Nephron progenitor cell (in vitro differentiated cells): ENCODE data around the gene PI4K2A.

ENCODE experiments used
- DNase-seq: peaks from one replicate; pipeline ENCODE4 v3.0.0; 2021
- H3K27ac Mint-ChIP-seq: 2 replicates; pipeline ENCODE4 v1.8.0; 2021; ENCODE audit warnings: mild to moderate bottlenecking, moderate library complexity, mixed read lengths
- H3K27me3 Mint-ChIP-seq: 2 replicates; pipeline ENCODE4 v1.8.0; 2021; ENCODE audit warnings: mild to moderate bottlenecking, low read depth, mixed read lengths; ENCODE audit not compliant: poor library complexity
- H3K36me3 Mint-ChIP-seq: 2 replicates; pipeline ENCODE4 v1.8.0; 2021; ENCODE audit warnings: low read depth, mixed read lengths
- H3K4me1 Mint-ChIP-seq: 2 replicates; pipeline ENCODE4 v1.8.0; 2021; ENCODE audit warnings: mixed read lengths
- H3K4me3 Mint-ChIP-seq: 2 replicates; pipeline ENCODE4 v1.8.0; 2021; ENCODE audit warnings: mild to moderate bottlenecking, moderate library complexity, mixed read lengths
- H3K9me3 Mint-ChIP-seq: 2 replicates; pipeline ENCODE4 v1.8.0; 2021; ENCODE audit warnings: mild to moderate bottlenecking, moderate library complexity, mixed read lengths
- CTCF ChIP-seq: fragments of 200-600 bp; sonication (generic); IDR thresholded peaks from 2 replicates; pipeline ENCODE4 v1.5.0; 2021; ENCODE audit warnings: antibody characterized with exemption

The PI4K2A gene

DNA sequence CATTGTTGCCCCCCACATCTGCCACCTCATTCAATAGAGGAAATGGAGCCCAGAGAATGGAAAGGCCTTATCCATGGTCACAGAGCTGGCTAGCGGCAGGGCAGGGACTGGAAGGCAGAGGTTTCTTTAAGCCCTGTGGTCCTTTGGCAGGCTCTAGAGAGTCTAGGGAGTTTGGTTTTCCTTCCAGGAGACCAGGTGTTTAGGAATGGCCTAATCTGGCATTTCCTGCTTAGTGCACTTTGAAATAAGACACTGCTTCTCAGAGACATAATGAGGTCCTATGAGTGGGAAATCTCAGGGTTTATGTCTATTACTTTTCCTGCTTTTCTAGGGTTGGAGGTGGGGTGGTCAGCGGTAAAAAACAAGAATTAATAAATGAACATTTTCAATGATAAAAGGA is 79.1 kb downstream of the PI4K2A start:
- DNase-seq = no peak
- Mint-ChIP-seq H3K27ac (no peak overlapping the region), H3K9me3 (no peaks in the 10 kb centered on the region), H3K4me3 (peak overlapping the region; percentile 41), H3K27me3 (peaks cover 13% of the 10 kb centered on the region), H3K36me3 (peaks cover 48% of the 10 kb centered on the region), H3K4me1 (peaks cover 67% of the 10 kb centered on the region)
- TF ChIP-seq CTCF = no peak

DNA sequence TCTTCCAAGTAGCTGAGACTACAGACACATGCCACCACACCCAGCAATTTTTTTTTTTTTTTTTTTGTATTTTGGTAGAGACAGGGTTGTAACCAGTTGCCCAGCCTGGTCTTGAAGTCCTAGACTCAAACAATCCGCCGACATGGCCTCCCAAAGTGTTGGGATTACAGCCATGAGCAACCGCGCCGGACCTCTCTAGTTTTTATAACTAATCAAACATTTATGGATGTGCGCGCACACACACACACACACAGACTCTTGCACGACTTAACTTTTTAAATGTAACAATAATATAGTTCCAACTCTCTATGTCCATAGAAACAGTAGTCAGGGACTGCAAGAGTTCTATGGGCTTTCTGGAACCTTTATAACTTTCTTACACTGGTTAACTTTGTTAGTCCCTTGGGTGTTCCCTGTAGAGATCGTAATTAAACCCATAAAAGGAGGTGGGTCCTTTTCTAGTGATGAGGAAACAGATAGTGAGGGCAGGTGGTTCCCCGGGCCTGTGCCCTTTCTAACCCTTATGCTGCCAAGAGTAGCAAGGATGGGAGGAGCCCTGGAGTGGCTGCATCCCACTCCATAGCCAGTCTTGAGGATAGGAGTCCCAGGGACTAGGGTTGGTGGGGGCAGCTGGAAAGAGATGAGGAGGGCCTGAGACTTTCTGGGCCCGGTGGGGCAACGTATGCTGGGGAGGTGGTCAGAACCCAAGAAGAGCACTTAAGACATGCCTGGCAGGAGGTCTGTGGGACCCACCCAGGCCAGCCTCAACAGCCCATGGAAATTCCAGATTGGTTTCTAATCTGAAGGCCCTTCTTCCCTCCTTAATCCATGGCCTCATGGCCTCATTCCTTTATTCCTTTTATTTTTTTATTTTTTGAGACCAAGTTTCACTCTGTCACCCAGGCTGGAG is 81.7 kb downstream of the PI4K2A start:
- peaks cover 9% of the 10 kb centered on the region for H3K27me3 Mint-ChIP-seq

GRCh38 chr10:97723001-97723400 is 82.5 kb downstream of the PI4K2A start:
- Mint-ChIP-seq H3K36me3 (peaks cover 37% of the 10 kb centered on the region), H3K27me3 (peaks cover 9% of the 10 kb centered on the region), H3K27ac (no peak overlapping the region), H3K4me1 (peaks cover 56% of the 10 kb centered on the region), H3K4me3 (no peak overlapping the region), H3K9me3 (peaks cover 12% of the 10 kb centered on the region)
- TF ChIP-seq CTCF = no peak
- DNase-seq = no peak

More for the DNA sequence above, 81.7 kb downstream of the PI4K2A start:
- no peak for DNase-seq
- Mint-ChIP-seq H3K36me3 (peaks cover 46% of the 10 kb centered on the region), H3K4me3 (no peak overlapping the region), H3K4me1 (peaks cover 63% of the 10 kb centered on the region), H3K9me3 (peaks cover 12% of the 10 kb centered on the region), H3K27ac (no peak overlapping the region)
- TF ChIP-seq CTCF = no peak

DNA sequence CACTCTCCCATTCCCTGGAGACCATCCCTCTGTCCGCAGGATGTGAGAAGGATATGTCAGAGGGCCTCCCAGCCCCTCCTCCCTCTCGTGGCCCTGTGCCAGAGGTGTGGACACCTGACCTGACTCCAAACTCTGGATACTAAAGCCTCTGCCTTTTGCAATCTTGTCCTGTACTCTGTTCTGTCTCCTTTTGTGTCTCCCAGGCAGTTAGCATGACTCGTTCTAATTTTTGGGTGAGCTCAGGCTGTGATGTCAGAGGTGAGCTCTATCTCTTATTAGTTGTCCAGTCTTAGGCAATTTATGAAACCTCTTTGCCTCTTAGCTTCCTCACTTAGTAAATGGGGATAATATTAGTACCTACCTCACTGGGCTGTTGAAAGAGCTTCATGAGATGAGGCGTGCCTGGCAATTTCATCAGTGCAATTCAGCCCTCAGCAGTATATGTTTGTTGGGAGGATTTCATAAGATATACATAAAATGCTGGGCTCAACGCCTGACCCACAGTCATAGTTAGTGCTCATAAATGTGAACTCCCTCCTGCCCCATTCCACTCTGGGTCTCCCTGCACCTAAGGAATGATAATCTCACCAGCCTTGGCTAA is 84.0 kb downstream of the PI4K2A start:
- H3K27me3 Mint-ChIP-seq = peaks cover 9% of the 10 kb centered on the region
- peak overlapping the region; percentile 52 for H3K27ac Mint-ChIP-seq
- peaks cover 41% of the 10 kb centered on the region for H3K4me1 Mint-ChIP-seq
- peaks cover 26% of the 10 kb centered on the region for H3K36me3 Mint-ChIP-seq
- no peak overlapping the region for H3K4me3 Mint-ChIP-seq
- no peak for TF ChIP-seq CTCF
- no peak for DNase-seq
- peaks cover 16% of the 10 kb centered on the region for H3K9me3 Mint-ChIP-seq
